Suprapubic skin (tissue), 4 donors: Measurements from ENCODE around the gene FLYWCH2. TPM values are rescaled to one million over a fixed set of nuclear protein-coding genes. Genes with fewer than 3 reads are reported as not detected.

Experiments used
- DNase-seq, 2 donors: peaks; one replicate each; pipeline ENCODE4 v3.0.0-alpha.2; 2019; ENCODE audit warnings: low spot score in 2 of 2
- H3K27ac ChIP-seq: fragments of 200-600 bp; sonication (generic); one replicate; pipeline ENCODE4 v1.5.1; 2019
- H3K27me3 ChIP-seq: fragments of 200-600 bp; sonication (generic); one replicate; pipeline ENCODE4 v1.5.1; 2019
- H3K36me3 ChIP-seq: fragments of 200-600 bp; sonication (generic); one replicate; pipeline ENCODE4 v1.5.1; 2019
- H3K4me1 ChIP-seq: fragments of 200-600 bp; sonication (generic); one replicate; pipeline ENCODE4 v1.5.1; 2019
- H3K4me3 ChIP-seq: fragments of 200-600 bp; sonication (generic); one replicate; pipeline ENCODE4 v1.5.1; 2019; ENCODE audit warnings: mild to moderate bottlenecking
- H3K9me3 ChIP-seq: fragments of 200-600 bp; sonication (generic); one replicate; pipeline ENCODE4 v1.5.1; 2019
- CTCF ChIP-seq, 2 donors: fragments of 200-600 bp in 1 of 2; fragments of 450-650 bp in 1 of 2; sonication (generic) in 1 of 2; IDR thresholded peaks; one replicate each; pipeline ENCODE4 v1.5.1; 2016 to 2019; ENCODE audit warnings: antibody characterized with exemption in 2 of 2, mild to moderate bottlenecking in 1 of 2, moderate library complexity in 1 of 2
- EP300 ChIP-seq: sonication (generic); formaldehyde crosslinking; IDR thresholded peaks from one replicate; pipeline ENCODE4 v1.6.1; 2017; ENCODE audit warnings: antibody characterized with exemption
- POLR2A ChIP-seq, 2 donors: fragments of 450-650 bp; IDR thresholded peaks; one replicate each; pipeline ENCODE4 v1.6.1; 2017; ENCODE audit warnings: antibody characterized with exemption in 2 of 2, mild to moderate bottlenecking in 2 of 2, moderate library complexity in 2 of 2
- POLR2AphosphoS5 ChIP-seq, 3 donors: sonication (generic); formaldehyde crosslinking; IDR thresholded peaks; one replicate each; pipeline ENCODE4 v1.6.1; 2017; ENCODE audit warnings: antibody characterized with exemption in 3 of 3
- WGBS: methylation state at CpG from one replicate; pipeline ENCODE4 v1.1.5; 2018; 5-methylcytosine and 5-hydroxymethylcytosine counted together
- total RNA-seq, 4 donors: library from RNA; depleted of rRNA; stranded (reverse); fragments of >200 nt; gene quantifications; one replicate each; pipeline ENCODE4 v1.1.0, GENCODE V29; 2016

Gene FLYWCH2
- total RNA-seq, 4 donors from 2014 or later, result 31.5 to 42.1 (median 34.7) TPM

GRCh38 chr16:2895813-2896212, 12.8 kb downstream of the FLYWCH2 start:
- TF ChIP-seq POLR2A (IDR thresholded peaks at IDR 0.05) (no peak), EP300 (no peak)
- Histone ChIP-seq H3K36me3 (peaks cover 43% of the 10 kb centered on the region), H3K4me3 (no peak overlapping the region), H3K27ac (no peak overlapping the region), H3K27me3 (no peaks in the 10 kb centered on the region), H3K9me3 (no peaks in the 10 kb centered on the region), H3K4me1 (no peaks in the 10 kb centered on the region)
- WGBS, result 82% methylated on average over 2 of the region's 4 CpGs
- DNase-seq, result no peak

GRCh38 chr16:2896480-2897010, 13.5 kb downstream of the FLYWCH2 start:
- H3K9me3 ChIP-seq, result no peaks in the 10 kb centered on the region
- H3K4me3 ChIP-seq, result no peak overlapping the region
- no peak overlapping the region for H3K27ac ChIP-seq
- DNase-seq, result no peak
- no peak for TF ChIP-seq POLR2A (IDR thresholded peaks at IDR 0.05)
- no peak for TF ChIP-seq POLR2AphosphoS5 (IDR thresholded peaks at IDR 0.05)
- no peak for TF ChIP-seq CTCF (IDR thresholded peaks at IDR 0.05)
- no peak for TF ChIP-seq EP300
- H3K36me3 ChIP-seq, result peaks cover 43% of the 10 kb centered on the region
- no peaks in the 10 kb centered on the region for H3K27me3 ChIP-seq
- no peaks in the 10 kb centered on the region for H3K4me1 ChIP-seq
- WGBS, result 97% methylated on average over 7 of the region's 19 CpGs

GRCh38 chr16:2897110-2897509, 14.1 kb downstream of the FLYWCH2 start:
- WGBS, result 90% methylated on average over 4 of the region's 7 CpGs
- Histone ChIP-seq H3K27ac (no peak overlapping the region), H3K4me1 (no peaks in the 10 kb centered on the region), H3K36me3 (peaks cover 43% of the 10 kb centered on the region), H3K27me3 (no peaks in the 10 kb centered on the region), H3K4me3 (no peak overlapping the region), H3K9me3 (no peaks in the 10 kb centered on the region)
- no peak for TF ChIP-seq EP300
- DNase-seq, result no peak

GRCh38 chr16:2898831-2899563, 16.0 kb downstream of the FLYWCH2 start:
- H3K36me3 ChIP-seq, result peaks cover 43% of the 10 kb centered on the region
- DNase-seq, result no peak
- peaks cover 6% of the 10 kb centered on the region for H3K4me1 ChIP-seq
- H3K9me3 ChIP-seq, result no peaks in the 10 kb centered on the region
- WGBS, result 89% methylated on average over 9 of the region's 10 CpGs
- H3K27ac ChIP-seq, result no peak overlapping the region
- no peak overlapping the region for H3K4me3 ChIP-seq
- TF ChIP-seq CTCF (IDR thresholded peaks at IDR 0.05) (no peak), EP300 (no peak), POLR2AphosphoS5 (IDR thresholded peaks at IDR 0.05) (no peak), POLR2A (IDR thresholded peaks at IDR 0.05) (no peak)
- no peaks in the 10 kb centered on the region for H3K27me3 ChIP-seq

GRCh38 chr16:2899564-2900072, 16.6 kb downstream of the FLYWCH2 start:
- Histone ChIP-seq H3K4me1 (peaks cover 8% of the 10 kb centered on the region), H3K27ac (no peak overlapping the region), H3K4me3 (no peak overlapping the region), H3K27me3 (no peaks in the 10 kb centered on the region), H3K36me3 (peaks cover 43% of the 10 kb centered on the region), H3K9me3 (no peaks in the 10 kb centered on the region)
- no peak for DNase-seq
- WGBS, result 92% methylated on average over 11 of the region's 13 CpGs
- TF ChIP-seq POLR2AphosphoS5 (IDR thresholded peaks at IDR 0.05) (no peak), POLR2A (IDR thresholded peaks at IDR 0.05) (no peak), CTCF (IDR thresholded peaks at IDR 0.05) (no peak), EP300 (no peak)

GRCh38 chr16:2900526-2901075, 17.6 kb downstream of the FLYWCH2 start:
- WGBS, result 88% methylated on average over 15 of the region's 15 CpGs
- H3K9me3 ChIP-seq, result no peaks in the 10 kb centered on the region
- TF ChIP-seq EP300, result no peak
- TF ChIP-seq POLR2AphosphoS5 (IDR thresholded peaks at IDR 0.05), result no peak
- no peak for TF ChIP-seq CTCF (IDR thresholded peaks at IDR 0.05)
- no peak for TF ChIP-seq POLR2A (IDR thresholded peaks at IDR 0.05)
- peaks cover 8% of the 10 kb centered on the region for H3K4me1 ChIP-seq
- H3K27me3 ChIP-seq, result no peaks in the 10 kb centered on the region
- H3K27ac ChIP-seq, result no peak overlapping the region
- DNase-seq, result no peak
- peaks cover 43% of the 10 kb centered on the region for H3K36me3 ChIP-seq
- no peak overlapping the region for H3K4me3 ChIP-seq
